Upper lobe of left lung (tissue), 4 donors: ENCODE results near the gene BEST1.

Experiments used
- POLR2A ChIP-seq, 4 donors: fragments of 450-650 bp; IDR thresholded peaks; one replicate each; pipeline ENCODE4 v1.5.1; 2016 to 2017; ENCODE audit warnings: antibody characterized with exemption in 4 of 4, mild to moderate bottlenecking in 2 of 4
- TF ChIP-seq, protein P1 (sequence below), 6 experiments: fragments of 450-650 bp in 4 of 6; fragments of 200-600 bp in 2 of 6; sonication (generic) in 2 of 6; IDR thresholded peaks; one replicate each; pipeline ENCODE4 v1.5.1; 2016 to 2019; ENCODE audit warnings: antibody characterized with exemption in 6 of 6

DNA sequence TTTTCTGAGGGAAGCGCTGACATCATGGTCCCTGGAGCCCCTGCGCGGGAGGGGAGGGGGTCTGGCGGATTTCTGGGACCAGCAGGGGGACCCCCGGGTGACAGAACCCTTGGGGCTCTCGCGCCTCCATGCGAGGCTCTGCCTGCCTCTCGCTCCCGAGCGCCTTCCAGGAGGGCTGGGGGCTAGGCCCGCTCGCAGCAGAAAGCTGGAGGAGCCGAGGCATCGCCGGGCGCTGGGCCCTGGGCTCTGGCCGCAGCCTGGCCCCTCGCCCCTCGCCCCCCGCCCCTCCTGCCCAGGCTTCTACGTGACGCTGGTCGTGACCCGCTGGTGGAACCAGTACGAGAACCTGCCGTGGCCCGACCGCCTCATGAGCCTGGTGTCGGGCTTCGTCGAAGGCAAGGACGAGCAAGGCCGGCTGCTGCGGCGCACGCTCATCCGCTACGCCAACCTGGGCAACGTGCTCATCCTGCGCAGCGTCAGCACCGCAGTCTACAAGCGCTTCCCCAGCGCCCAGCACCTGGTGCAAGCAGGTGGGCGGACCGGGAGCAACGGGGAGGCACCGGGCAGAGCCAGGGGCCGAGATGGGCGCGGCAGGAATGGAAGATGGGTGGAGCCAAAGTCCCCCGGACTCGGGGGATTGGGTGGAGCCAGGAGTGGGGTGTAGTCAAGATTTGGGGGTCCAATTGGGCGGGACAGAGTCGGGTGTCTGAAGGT is 5.4 kb downstream of the BEST1 start:
- TF ChIP-seq, protein P1, sequence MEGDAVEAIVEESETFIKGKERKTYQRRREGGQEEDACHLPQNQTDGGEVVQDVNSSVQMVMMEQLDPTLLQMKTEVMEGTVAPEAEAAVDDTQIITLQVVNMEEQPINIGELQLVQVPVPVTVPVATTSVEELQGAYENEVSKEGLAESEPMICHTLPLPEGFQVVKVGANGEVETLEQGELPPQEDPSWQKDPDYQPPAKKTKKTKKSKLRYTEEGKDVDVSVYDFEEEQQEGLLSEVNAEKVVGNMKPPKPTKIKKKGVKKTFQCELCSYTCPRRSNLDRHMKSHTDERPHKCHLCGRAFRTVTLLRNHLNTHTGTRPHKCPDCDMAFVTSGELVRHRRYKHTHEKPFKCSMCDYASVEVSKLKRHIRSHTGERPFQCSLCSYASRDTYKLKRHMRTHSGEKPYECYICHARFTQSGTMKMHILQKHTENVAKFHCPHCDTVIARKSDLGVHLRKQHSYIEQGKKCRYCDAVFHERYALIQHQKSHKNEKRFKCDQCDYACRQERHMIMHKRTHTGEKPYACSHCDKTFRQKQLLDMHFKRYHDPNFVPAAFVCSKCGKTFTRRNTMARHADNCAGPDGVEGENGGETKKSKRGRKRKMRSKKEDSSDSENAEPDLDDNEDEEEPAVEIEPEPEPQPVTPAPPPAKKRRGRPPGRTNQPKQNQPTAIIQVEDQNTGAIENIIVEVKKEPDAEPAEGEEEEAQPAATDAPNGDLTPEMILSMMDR (IDR thresholded peaks at IDR 0.05): no peak
- TF ChIP-seq POLR2A (IDR thresholded peaks at IDR 0.05): peak in 1 of 4 donors; percentile 43
